Measurements from ENCODE around the gene PHF14. TPM values are rescaled to one million over a fixed set of nuclear protein-coding genes. Genes with fewer than 3 reads are reported as not detected.

PHF14 gene
- total RNA-seq, 4 donors from 2014 or later, result 23.0 to 50.7 (median 29.1) TPM

- no peak for DNase-seq (ENCODE audit: extremely low spot score)
- 79% methylated on average over 1 of the region's 1 CpG for WGBS
- Histone ChIP-seq H3K9me3 (no peaks in the 10 kb centered on the region), H3K27me3 (no peaks in the 10 kb centered on the region), H3K4me1 (no peaks in the 10 kb centered on the region), H3K4me3 (no peak overlapping the region), H3K36me3 (no peaks in the 10 kb centered on the region), H3K27ac (replicated peaks in 1 of 4) (no peak overlapping the region)
- TF ChIP-seq POLR2AphosphoS5 (IDR thresholded peaks at IDR 0.05) (no peak), POLR2A (IDR thresholded peaks at IDR 0.05; ENCODE audit: low read depth) (no peak), CTCF (IDR thresholded peaks at IDR 0.05) (no peak), EP300 (IDR thresholded peaks at IDR 0.05) (no peak)
- intact Hi-C loops (cut with DNase I), result no loop called here
These were observed 203.4 kb downstream of the PHF14 start for GRCh38 chr7:11176985-11177555.

- Histone ChIP-seq H3K36me3 (no peaks in the 10 kb centered on the region), H3K4me3 (no peak overlapping the region), H3K27ac (replicated peaks in 1 of 4) (no peak overlapping the region), H3K9me3 (no peaks in the 10 kb centered on the region), H3K27me3 (no peaks in the 10 kb centered on the region), H3K4me1 (no peaks in the 10 kb centered on the region)
- DNase-seq (ENCODE audit: extremely low spot score), result no peak
- TF ChIP-seq CTCF (IDR thresholded peaks at IDR 0.05) (no peak), POLR2AphosphoS5 (IDR thresholded peaks at IDR 0.05) (no peak), POLR2A (IDR thresholded peaks at IDR 0.05; ENCODE audit: low read depth) (no peak), EP300 (IDR thresholded peaks at IDR 0.05) (no peak)
- intact Hi-C loops (cut with DNase I), result no loop called here
- 31% methylated on average over 3 of the region's 3 CpGs for WGBS
These were observed 204.1 kb downstream of the PHF14 start for GRCh38 chr7:11177793-11178192.

- H3K4me1 ChIP-seq, result no peaks in the 10 kb centered on the region
- WGBS, result 75% methylated on average over 10 of the region's 10 CpGs
- peaks cover 0 to 12% (median 5%) of the 10 kb centered on the region in 4 donors for H3K9me3 ChIP-seq
- no peak overlapping the region for H3K27ac ChIP-seq (replicated peaks in 1 of 4)
- TF ChIP-seq POLR2A (IDR thresholded peaks at IDR 0.05; ENCODE audit: low read depth), result no peak
- no peak for TF ChIP-seq EP300 (IDR thresholded peaks at IDR 0.05)
- TF ChIP-seq CTCF (IDR thresholded peaks at IDR 0.05), result no peak
- no peak for TF ChIP-seq POLR2AphosphoS5 (IDR thresholded peaks at IDR 0.05)
- DNase-seq (ENCODE audit: extremely low spot score), result no peak
- no peaks in the 10 kb centered on the region for H3K27me3 ChIP-seq
- H3K4me3 ChIP-seq, result no peak overlapping the region
- intact Hi-C loops (cut with DNase I), result no loop called here
- no peaks in the 10 kb centered on the region for H3K36me3 ChIP-seq
These were observed 207.9 kb downstream of the PHF14 start for GRCh38 chr7:11181590-11181989.

- no peak overlapping the region for H3K4me3 ChIP-seq
- peaks cover 0 to 12% (median 5%) of the 10 kb centered on the region in 4 donors for H3K9me3 ChIP-seq
- no peak overlapping the region for H3K27ac ChIP-seq (replicated peaks in 1 of 4)
- H3K27me3 ChIP-seq, result no peaks in the 10 kb centered on the region
- intact Hi-C loops (cut with DNase I), result no loop called here
- H3K36me3 ChIP-seq, result no peaks in the 10 kb centered on the region
- 78% methylated on average over 1 of the region's 1 CpG for WGBS
- no peak for DNase-seq (ENCODE audit: extremely low spot score)
- H3K4me1 ChIP-seq, result no peaks in the 10 kb centered on the region
- TF ChIP-seq POLR2A (IDR thresholded peaks at IDR 0.05; ENCODE audit: low read depth) (no peak), EP300 (IDR thresholded peaks at IDR 0.05) (no peak), POLR2AphosphoS5 (IDR thresholded peaks at IDR 0.05) (no peak), CTCF (IDR thresholded peaks at IDR 0.05) (no peak)
These were observed 209.1 kb downstream of the PHF14 start for GRCh38 chr7:11182736-11183135.
